ENCODE data around the gene DSE.

Gene DSE

DNA sequence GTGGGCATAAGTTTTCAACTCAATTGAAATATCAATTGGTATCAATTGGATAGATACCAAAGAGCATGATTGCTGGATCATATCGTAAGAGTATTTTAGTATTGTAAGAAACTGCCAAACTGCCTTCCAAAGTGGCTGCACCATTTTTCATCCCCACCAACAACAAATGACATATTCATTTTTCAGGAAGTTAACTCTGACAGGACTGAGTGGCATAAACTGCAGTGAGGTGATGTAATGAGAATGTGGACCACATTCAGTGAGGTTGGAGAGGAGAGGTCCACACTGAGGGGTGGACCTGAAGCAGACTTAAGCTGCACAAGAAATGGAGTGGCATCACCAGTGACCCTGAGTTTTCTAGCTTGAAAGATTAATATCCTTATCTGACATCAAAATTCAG is 78.8 kb downstream of the DSE start:
- DNase-seq = no peak

DNA sequence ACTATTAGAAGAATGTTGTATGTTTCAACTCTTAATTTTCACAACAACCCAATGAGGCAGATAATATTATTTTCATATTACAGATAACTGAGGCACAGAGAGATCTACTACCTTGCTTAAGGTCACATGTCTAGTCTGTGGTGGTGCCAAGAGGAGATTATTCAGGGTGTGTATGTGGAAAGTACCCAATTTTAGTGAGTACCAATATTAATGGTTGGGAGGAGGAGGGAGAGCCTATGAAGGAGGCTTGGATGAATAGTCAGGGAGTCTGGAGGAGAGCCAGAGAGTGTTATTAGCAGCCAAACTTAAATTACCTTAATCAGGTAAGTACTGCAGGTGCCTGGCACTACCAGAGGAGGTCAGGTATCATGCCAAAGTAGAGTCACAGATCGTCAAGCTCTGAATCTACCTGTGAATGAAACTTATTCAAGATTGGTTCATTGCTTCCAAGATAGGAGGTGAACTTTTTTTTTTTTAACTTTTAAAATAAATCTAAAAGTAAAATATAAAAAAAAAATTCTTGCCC is 79.5 kb downstream of the DSE start:
- no peak for DNase-seq

DNA sequence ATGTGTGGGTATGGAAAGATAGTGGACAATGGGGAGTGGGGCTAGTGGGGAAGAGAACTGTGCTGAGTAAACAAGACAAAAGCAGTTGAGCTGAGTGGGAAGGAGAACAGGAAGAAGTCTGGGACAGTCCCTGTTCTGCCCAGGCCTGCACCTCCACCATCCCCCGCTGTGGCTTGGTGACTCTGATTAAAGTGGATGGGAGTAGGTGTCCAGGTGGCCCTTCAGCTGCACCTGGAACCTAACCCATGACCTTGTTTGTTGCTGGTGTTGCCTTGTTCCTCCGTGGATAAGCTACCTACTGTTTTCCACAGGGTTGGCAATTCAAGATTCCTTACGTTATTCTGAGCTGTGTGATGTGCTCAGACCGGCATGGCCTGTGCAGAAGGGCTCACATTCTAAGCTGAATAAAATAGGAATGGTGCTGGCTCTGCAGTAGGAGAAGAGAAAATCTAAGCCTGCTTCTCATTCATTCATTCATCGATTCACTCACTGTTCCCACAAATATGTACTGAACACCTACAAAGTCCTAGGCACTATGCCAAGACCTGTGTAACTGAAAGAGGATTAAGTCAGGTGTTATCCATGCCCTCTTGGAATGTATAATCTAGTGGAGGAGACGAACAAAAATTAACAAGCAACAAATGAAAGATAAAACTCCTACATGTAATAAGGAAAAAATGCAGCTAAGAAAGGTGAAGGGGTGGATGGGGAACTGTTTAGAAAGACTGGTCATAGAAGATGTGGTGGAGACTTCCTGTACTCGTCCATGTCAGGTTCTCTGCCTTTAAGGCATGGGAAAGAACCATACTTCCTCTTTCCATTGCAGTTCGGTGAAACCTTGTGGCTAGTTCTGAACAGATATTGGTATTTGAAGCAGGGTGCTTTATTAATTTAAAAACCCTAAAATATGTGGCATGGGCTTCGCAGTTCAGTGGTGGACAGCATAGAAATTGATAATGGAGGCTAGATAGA is 80.3 kb downstream of the DSE start:
- peak; percentile 88 for DNase-seq

DNA sequence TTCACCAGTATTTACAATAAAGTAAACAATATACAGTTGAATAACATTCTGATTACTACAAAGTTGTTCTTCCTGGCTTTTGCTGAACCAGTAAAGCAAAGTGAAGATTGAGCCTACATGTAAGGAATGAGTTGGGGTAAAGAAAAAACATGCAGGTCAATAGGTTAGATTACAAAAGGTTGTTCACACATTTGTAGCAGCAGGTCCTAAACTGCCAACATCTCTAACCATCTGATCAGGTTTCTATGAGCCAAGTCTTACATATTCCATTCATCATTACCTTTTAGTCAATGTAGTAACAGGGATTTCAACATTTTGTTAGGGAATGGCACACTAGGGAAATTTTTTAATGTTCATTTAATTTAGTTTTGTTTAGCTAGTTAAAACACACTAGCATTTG is 81.2 kb downstream of the DSE start:
- no peak for DNase-seq

DNA sequence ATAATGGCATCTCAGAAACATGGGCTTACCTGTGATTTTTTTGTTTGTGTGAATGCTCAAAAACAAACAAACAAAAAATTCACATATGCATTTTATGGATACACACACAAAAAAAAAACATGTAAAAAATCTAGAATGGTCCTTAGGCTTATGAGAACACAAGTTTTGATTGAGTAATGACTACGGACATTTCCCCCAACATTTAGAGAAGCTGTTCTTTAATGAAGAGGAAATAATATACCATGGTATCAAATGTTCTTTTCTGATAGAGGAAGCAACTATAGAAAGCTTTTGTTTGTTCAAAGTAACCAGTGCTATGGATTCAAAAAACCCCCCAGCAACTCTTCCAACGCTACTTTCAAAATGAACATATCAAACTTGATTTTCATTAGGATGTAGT is 81.8 kb downstream of the DSE start:
- DNase-seq = no peak

DNA sequence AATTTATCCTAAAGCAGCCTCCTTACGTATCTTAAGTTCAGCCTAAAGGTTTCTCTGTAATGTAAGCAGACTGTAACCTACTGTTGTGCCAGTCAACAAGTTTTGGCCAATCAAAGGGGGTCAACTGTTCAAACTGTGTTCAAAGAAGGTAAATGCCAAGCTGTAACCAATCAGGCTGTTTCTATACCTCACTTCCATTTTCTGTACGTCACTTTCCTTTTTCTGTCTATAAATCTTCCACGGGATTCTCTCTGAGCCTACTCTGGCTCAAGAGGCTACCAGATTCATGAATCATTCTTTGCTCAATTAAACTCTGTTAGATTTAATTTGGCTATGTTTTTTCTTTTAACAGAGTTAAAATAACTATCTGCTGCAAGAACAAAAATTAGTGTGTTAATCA is 85.4 kb downstream of the DSE start:
- DNase-seq = no peak

DNA sequence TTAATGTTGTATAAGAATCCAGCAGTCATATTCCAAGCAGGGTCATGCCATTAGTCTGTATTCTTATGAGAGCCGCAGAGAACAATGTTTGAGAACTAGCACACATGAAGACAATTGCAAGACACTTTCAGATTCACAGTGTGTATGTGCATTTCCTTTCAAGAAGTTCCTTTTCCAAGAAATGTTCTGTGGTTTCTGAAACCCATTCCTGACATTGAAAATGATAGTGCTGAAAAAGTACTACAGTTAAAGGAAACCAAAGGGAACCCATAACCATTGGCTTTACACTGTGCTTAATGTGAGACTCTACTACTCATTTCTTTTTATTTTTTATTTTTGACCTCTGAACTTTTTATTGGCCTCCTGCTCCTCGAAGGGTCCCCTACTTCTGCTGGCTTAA is 86.2 kb downstream of the DSE start:
- no peak for DNase-seq

DNA sequence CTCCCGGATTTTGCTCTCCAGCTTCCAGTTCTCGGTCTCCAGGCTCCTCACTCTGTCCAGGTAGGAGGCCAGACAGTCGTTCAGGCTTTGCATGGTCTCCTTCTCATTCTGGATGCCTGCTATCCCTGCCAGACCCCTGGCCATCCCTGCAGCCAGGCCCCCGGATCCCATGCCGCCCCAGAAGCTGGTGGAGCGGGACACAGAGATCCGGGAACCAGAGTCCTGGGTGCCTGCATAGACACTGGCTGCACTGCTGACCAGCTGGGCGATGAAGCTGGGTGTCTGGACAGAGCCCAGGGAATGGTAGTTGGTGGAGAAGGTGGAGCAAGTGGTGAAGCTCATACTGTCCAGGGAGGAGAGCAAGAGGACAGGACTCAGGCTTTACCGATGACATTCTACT is 87.5 kb downstream of the DSE start:
- no peak for DNase-seq

DNA sequence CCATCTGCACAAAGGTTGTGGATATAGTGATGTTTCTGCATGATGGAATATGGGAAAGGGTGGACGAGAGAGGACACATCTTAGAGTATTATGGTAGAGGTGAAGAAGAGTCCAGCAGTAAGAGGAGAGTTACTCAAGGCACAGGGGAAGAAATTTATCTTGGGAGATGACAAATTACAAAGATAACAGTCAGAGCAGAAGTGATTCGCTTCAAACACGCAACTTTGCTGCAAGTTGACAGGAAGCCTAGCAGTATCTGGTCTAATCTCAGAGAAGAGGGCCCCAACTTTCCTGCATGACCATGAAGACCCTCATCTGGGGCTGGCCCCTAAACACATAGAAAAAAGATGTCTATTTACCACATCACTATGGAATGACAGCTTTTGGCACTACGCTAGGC is 89.2 kb downstream of the DSE start:
- no peak for DNase-seq

DNA sequence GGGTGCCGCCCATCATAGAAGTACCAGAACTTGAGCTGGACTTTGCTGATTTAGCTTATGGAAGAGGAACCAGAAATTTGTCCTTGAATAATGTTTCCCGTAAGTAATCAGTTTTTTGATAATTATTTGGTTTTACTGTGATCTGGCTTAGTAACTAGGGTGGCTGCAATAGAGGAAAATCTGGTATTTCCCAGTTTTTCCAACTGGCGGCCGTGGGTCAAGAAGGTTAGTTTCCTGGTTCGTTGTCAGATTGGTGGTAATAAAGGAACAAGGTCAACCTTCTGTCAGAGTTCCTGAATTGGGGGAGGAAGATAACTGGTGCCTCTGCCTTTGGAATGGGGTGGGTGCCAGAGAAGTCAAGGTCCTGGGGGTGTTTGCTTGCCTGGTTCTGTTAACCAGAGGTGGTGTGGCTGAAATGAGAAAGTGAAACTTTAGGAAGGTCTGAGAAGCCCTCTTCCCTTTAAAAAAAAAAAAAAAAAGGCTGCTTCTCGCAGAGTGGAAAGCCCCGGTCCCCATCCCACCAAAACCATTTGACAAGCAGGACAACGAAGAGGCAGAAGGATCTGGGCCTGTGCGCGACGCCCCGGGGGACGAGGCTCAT is 90.7 kb downstream of the DSE start, which contains the start of gene CALHM6:
Gene CALHM6, plus strand, starts transcription at position 45 of the 601 bp plus-strand sequence. Its CDS starts 555 bp downstream, at position 600.
- no peak for DNase-seq

DNA sequence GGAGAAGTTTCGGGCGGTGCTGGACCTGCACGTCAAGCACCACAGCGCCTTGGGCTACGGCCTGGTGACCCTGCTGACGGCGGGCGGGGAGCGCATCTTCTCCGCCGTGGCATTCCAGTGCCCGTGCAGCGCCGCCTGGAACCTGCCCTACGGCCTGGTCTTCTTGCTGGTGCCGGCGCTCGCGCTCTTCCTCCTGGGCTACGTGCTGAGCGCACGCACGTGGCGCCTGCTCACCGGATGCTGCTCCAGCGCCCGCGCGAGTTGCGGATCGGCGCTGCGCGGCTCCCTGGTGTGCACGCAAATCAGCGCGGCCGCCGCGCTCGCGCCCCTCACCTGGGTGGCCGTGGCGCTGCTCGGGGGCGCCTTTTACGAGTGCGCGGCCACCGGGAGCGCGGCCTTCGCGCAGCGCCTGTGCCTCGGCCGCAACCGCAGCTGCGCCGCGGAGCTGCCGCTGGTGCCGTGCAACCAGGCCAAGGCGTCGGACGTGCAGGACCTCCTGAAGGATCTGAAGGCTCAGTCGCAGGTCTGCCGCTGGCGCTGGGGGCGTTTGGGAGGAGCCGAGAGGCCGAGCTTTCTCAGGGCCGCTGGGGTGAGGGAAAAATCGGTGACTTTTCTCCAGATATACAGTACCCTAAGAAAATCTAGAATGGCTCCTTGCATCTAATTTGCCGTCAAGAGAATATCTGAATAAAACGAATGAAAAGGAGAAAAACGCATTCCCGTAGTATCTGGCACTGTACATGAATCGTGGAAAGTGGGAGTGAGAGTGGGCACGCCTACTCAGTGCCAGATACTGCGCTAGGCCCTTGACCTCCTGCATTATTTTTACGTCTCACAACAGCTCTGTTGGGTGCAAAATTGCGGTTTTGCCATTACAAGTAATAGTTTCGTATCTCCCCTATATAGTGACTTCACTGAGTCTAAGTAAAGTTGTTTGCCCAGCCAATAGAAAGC is 91.5 kb downstream of the DSE start:
- peak; percentile 49 for DNase-seq

DNA sequence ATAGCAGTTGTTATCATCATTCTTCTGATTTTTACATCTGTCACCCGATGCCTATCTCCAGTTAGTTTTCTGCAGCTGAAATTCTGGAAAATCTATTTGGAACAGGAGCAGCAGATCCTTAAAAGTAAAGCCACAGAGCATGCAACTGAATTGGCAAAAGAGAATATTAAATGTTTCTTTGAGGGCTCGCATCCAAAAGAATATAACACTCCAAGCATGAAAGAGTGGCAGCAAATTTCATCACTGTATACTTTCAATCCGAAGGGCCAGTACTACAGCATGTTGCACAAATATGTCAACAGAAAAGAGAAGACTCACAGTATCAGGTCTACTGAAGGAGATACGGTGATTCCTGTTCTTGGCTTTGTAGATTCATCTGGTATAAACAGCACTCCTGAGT is 92.6 kb downstream of the DSE start:
- DNase-seq = no peak

DNA sequence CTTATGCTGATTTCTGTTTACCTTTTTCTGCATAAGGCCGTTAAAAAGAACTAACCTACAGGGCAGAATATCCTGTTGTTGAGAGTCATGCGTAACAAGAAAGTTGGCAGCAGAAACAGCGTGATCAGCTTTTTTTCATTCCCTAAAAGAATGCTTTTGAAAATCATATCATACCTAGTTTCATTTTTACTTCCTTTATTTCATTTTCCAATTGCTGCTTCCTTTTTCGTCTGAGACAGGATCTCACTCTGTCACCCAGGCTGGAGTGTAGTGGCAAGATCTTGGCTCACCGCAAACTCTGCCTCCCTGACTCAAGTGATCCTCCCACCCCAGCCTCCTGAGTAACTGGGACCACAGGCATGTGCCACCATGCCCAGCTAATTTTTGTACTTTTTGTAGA is 94.5 kb downstream of the DSE start:
- DNase-seq = peak; percentile 64

DNA sequence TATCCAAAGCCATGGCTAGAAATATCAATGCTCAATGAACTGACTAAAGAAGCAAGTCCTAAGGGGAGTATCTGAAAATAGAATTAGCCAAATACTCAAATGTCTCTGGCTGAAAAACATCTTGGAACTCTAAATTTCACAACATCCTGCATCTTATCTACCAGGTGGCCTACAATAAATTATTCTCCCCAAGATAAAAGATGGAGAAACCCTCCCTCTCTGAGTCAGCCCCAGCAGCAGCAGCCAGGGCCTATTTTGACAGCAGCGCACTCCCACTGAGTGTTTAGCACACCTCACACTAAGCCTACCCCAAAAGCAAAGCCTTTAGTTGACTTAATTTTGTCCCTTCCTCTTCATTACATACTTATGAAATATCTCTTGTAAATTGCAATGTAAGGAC is 96.3 kb downstream of the DSE start:
- no peak for DNase-seq

DNA sequence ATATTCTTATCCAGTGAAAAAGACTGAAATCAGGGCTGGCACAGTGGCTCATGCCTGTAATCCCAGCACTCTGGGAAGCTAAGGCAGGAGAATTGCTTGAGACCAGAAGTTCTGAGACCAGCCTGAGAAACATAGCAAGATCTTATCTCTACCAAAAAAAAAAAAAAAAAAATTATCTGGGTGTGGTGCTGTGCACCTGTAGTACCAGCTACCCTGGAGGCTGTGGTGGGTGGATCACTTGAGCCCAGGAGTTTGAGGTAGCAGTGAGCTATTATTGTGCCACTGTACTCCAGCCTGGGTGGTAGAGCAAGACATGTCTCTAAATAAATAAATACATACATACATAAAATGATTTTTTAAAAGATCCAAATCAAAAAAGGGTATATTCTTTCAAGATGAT is 96.8 kb downstream of the DSE start:
- no peak for DNase-seq

DNA sequence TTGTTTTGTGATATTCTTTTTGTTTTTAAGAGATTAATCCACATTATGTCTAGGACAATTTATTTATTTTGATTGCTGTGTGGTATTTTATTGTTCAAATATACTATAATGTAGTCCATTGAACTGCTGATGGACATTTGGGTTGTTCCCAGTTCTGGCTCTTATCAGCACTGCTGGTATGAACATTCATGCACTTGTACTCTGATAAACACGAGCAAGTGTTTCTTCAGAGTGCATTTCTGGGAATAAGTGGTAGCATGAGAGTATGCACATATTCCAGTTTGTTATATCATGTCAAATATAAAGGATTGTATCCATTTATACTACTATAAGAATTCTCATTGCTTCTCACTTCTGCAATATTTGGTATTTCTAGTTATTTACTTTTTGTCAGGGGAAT is 97.5 kb downstream of the DSE start:
- DNase-seq = no peak

DNA sequence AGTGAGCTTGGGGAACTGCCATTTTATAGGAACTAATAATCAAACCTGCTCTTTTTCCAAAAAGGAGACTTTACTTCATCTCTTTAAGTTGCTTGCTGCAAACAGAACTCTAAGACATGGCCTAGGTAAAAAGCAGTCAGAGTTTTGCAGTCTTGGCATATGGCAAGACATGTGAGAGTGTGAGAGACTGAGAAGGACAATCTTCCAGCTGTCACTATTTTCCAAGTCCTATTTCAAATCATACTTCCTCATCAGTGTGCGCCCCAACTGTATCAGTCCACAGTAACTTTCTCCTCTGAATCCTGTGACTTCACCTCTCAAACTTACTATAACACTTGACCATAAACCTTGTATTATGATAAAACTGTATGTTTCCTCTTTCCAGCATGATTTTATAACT is 100.8 kb downstream of the DSE start:
- no peak for DNase-seq

DNA sequence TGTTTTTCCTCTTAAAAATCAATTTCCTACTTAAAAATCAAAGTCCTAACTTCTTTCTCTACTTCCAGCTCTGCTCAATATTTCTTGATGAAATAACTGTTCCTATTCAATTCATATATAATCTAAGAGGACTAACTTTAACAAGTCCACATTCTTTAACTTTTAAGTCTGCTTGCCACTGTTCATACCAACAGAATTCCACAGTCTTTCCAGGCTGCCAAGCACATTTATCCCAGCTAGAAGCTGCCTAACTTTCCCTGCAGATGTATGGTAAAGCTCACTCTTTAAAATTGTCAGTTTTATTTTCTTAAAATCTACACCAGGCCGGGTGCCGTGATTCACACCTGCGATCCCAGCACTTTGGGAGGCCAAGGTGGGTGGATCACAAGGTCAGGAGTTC is 102.0 kb downstream of the DSE start:
- DNase-seq = no peak

DNA sequence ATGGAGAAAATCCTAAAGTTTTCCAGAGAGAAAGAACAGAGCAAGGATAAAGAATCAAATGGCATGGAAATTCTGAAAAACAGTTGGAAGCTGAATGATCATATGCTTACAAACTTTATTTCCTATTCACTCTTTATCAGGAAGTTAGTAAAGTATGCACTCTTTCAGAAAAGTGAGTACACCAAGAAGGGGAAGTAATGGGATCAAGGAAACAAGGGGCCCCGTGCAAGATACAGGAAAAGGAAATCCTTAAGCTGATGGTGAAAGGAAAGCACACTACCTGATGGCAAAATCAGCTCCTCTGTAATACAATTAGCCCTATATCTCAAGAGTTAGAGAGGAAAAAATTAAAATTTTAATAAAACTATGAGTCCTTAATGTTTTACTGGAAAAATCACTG is 104.4 kb downstream of the DSE start:
- DNase-seq = peak; percentile 81

DNA sequence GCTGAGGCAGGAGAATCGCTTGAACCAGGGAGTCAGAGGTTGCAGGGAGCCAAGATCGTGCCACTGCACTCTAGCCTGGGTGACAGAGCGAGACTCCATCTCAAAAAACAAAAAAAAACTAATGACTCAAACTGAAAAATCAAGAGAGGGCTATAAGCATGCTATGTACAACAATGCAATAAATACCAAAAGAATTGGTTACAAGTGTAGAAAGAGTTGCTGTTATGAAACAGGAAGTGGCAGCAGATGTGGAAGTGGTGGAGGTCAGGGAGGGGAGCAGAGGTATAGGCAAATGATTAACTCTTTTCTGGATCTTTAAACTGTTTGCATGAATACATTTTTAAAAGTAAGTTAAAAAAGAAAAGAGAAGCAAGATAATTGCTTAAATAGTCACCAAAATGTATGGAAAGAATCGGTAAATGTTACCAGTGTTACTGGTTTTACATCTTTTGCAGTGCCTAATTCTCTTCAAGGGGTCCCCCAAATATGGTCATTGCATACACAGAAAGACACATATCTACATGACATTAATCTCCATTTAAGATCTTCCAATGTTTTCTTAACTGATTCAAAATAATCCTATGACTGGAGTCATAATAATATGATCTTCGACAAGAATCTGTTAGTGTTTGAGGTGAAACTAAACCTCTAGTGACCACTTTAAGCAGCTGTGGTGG is 105.4 kb downstream of the DSE start:
- DNase-seq = peak; percentile 89

DNA sequence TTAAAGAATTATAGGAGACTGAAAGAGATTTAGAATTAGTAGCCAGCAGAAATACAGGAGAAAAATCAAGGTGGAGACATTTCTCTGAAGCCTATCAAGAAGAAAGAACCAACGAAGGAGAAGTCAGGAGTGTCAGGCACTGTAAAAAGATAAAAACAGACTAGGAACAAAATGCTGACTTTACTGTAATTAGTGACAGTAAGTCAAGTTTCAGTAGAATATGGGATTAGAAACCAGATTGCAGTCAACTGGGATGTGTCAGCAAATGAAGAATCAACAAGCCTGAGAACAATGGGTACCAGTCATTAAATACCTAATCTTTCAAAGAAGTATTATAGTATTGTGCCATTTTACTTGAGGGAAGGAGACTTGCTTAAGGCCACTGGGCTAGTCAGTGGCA is 112.0 kb downstream of the DSE start:
- DNase-seq = no peak

DNA sequence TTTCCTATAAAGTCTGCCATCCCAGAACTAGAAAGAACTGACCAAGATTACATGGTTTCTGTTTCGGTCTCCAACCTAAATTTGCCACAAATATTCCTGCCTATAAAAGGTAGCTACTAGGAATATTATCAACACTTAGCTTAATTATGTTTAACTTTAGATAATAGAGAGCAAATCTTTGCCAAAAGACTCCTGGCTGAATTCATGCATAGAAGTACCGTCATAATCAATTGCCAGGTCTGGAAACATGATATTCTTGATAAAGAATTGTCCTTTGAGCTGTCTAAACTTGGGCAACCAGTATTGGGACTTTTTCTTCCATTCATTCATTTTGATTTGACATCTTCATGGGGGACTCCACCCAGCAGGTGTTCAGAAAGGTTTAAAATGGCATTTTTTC is 112.9 kb downstream of the DSE start:
- no peak for DNase-seq
